SK-N-SH treated with all-trans-retinoic acid at 6 μM for 48 hours (cell line): Measurements from ENCODE around the gene YOD1.

Experiments used
- ARNTL ChIP-seq: fragments of 450-650 bp; formaldehyde crosslinking; IDR thresholded peaks from 2 replicates; pipeline ENCODE4 v1.5.0; 2020; ENCODE audit warnings: low read depth, mild to moderate bottlenecking, moderate library complexity, borderline replicate concordance
- BACH2 ChIP-seq: fragments of 250-450 bp; sonication (Bioruptor Pico); IDR thresholded peaks from 2 replicates; pipeline ENCODE4 v1.9.0; 2021; ENCODE audit warnings: mild to moderate bottlenecking, borderline replicate concordance
- GLIS3 ChIP-seq: fragments of 250-450 bp; sonication (Bioruptor Pico); IDR thresholded peaks from 2 replicates; pipeline ENCODE4 v1.5.0; 2020; ENCODE audit warnings: mild to moderate bottlenecking, moderate library complexity
- ISL1 ChIP-seq: fragments of 250-450 bp; sonication (Bioruptor Pico); IDR thresholded peaks from 2 replicates; pipeline ENCODE4 v2.1.2; 2022; ENCODE audit warnings: mild to moderate bottlenecking, moderate library complexity
- PPARA ChIP-seq: fragments of 250-450 bp; sonication (Bioruptor Pico); IDR thresholded peaks from 2 replicates; pipeline ENCODE4 v1.5.0; 2020; ENCODE audit warnings: mild to moderate bottlenecking, borderline replicate concordance
- RARB ChIP-seq: fragments of 250-450 bp; sonication (Bioruptor Pico); IDR thresholded peaks from 2 replicates; pipeline ENCODE4 v1.8.0; 2021; ENCODE audit warnings: mild to moderate bottlenecking, moderate library complexity
- SNAI2 ChIP-seq: fragments of 250-450 bp; sonication (Bioruptor Pico); IDR thresholded peaks from 2 replicates; pipeline ENCODE4 v1.5.0; 2020; ENCODE audit warnings: mild to moderate bottlenecking, moderate library complexity
- TCF4 ChIP-seq: fragments of 250-450 bp; sonication (Bioruptor Pico); IDR thresholded peaks from 2 replicates; pipeline ENCODE4 v1.8.0; 2021; ENCODE audit warnings: mild to moderate bottlenecking, moderate library complexity, borderline replicate concordance
- ZC3H10 ChIP-seq: fragments of 250-450 bp; sonication (Bioruptor Pico); IDR thresholded peaks from 2 replicates; pipeline ENCODE4 v1.5.1; 2021; ENCODE audit warnings: mild to moderate bottlenecking, moderate library complexity
- ZFP3 ChIP-seq: fragments of 250-450 bp; sonication (Bioruptor Pico); IDR thresholded peaks from 2 replicates; pipeline ENCODE4 v1.5.0; 2020; ENCODE audit warnings: mild to moderate bottlenecking, moderate library complexity
- ZFP30 ChIP-seq: fragments of 450-650 bp; formaldehyde crosslinking; IDR thresholded peaks from 2 replicates; pipeline ENCODE4 v1.5.0; 2022; ENCODE audit warnings: mild to moderate bottlenecking, moderate library complexity
- ZNF70 ChIP-seq: fragments of 450-650 bp; formaldehyde crosslinking; IDR thresholded peaks from 2 replicates; pipeline ENCODE4 v1.5.0; 2020; ENCODE audit warnings: mild to moderate bottlenecking, moderate library complexity
- TF ChIP-seq, protein P1 (sequence below): fragments of 250-450 bp; sonication (Bioruptor Pico); IDR thresholded peaks from 2 replicates; pipeline ENCODE4 v1.8.0; 2021; ENCODE audit warnings: low read depth, mild to moderate bottlenecking, moderate library complexity, borderline replicate concordance

DNA sequence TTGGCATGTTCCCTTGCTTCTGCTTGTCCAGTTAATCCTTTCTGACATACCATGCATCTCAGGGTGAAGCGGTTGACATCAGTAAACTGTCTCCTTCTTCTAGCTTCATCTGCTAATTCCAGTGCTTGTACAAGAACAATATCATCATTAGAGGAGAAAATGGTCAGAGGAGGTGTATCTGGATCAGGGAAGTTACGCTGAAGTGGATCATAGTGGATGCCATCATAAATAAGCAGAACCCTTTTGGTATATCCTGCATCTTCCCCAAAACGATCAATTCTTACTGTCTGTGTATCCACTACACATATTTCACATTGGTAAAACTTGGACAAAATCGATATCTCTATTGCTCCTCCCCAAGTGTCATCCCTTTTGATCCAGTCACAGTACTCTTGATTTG, 2.0 kb downstream of the YOD1 start:
- TF ChIP-seq ZC3H10 (CRISPR knock-in tag) (no peak), RARB (CRISPR knock-in tag) (no peak), ARNTL (no peak), ZFP3 (CRISPR knock-in tag) (no peak), SNAI2 (CRISPR knock-in tag) (no peak), TCF4 (CRISPR knock-in tag) (no peak), PPARA (CRISPR knock-in tag) (no peak), GLIS3 (CRISPR knock-in tag) (no peak), ZFP30 (CRISPR knock-in tag) (no peak), BACH2 (CRISPR knock-in tag) (no peak), ISL1 (CRISPR knock-in tag) (no peak), ZNF70 (no peak)
- TF ChIP-seq, protein P1, sequence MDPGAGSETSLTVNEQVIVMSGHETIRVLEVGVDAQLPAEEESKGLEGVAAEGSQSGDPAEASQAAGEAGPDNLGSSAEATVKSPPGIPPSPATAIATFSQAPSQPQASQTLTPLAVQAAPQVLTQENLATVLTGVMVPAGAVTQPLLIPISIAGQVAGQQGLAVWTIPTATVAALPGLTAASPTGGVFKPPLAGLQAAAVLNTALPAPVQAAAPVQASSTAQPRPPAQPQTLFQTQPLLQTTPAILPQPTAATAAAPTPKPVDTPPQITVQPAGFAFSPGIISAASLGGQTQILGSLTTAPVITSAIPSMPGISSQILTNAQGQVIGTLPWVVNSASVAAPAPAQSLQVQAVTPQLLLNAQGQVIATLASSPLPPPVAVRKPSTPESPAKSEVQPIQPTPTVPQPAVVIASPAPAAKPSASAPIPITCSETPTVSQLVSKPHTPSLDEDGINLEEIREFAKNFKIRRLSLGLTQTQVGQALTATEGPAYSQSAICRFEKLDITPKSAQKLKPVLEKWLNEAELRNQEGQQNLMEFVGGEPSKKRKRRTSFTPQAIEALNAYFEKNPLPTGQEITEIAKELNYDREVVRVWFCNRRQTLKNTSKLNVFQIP (CRISPR knock-in tag) = no peak
